Thyroid gland (tissue), 4 donors: ENCODE data around the gene MAPKBP1. TPM values are rescaled to one million over a fixed set of nuclear protein-coding genes. Genes with fewer than 3 reads are reported as not detected.

ENCODE experiments used
- DNase-seq, 2 donors: peaks; one replicate each; pipeline ENCODE4 v3.0.0-alpha.2; 2019
- H3K27ac ChIP-seq, 3 donors: fragments of 200-600 bp; sonication (generic); 1 replicate in 2 of 3; 2 replicates in 1 of 3; pipeline ENCODE4 v1.5.1; 2016 to 2019; ENCODE audit warnings: mild to moderate bottlenecking in 1 of 3, moderate library complexity in 1 of 3
- H3K27me3 ChIP-seq: fragments of 200-600 bp; sonication (generic); one replicate; pipeline ENCODE4 v1.5.1; 2019
- H3K36me3 ChIP-seq, 2 donors: fragments of 200-600 bp; sonication (generic); one replicate each; pipeline ENCODE4 v1.5.1; 2016 to 2019
- H3K4me1 ChIP-seq, 2 donors: fragments of 200-600 bp; sonication (generic); one replicate each; pipeline ENCODE4 v1.5.1; 2017 to 2019
- H3K4me3 ChIP-seq, 3 donors: fragments of 200-600 bp; sonication (generic); replicated peaks in 1 of 3; 1 replicate in 2 of 3; 2 replicates in 1 of 3; pipeline ENCODE4 v1.5.1; 2016; ENCODE audit warnings: mild to moderate bottlenecking in 1 of 3
- H3K9me3 ChIP-seq: fragments of 200-600 bp; sonication (generic); one replicate; pipeline ENCODE4 v1.5.1; 2017
- CTCF ChIP-seq, 6 experiments: fragments of 200-600 bp in 3 of 6; fragments of 450-650 bp in 3 of 6; sonication (generic) in 3 of 6; IDR thresholded peaks; one replicate each; pipeline ENCODE4 v1.5.1; 2016 to 2019; ENCODE audit warnings: antibody characterized with exemption in 6 of 6, mild to moderate bottlenecking in 2 of 6, inconsistent platforms in 1 of 6, moderate library complexity in 1 of 6
- POLR2A ChIP-seq, 2 donors: fragments of 450-650 bp; IDR thresholded peaks; one replicate each; pipeline ENCODE4 v1.6.1; 2017; ENCODE audit warnings: antibody characterized with exemption in 2 of 2, mild to moderate bottlenecking in 2 of 2, moderate library complexity in 1 of 2
- WGBS, 2 donors: methylation state at CpG; one replicate each; pipeline ENCODE4 v1.1.5; 2017; 5-methylcytosine and 5-hydroxymethylcytosine counted together
- intact Hi-C: fragments of 100-400 bp; cut with DNase I; formaldehyde crosslinking; loops from one replicate; pipeline ENCODE4 v1.15.1; 2023
- total RNA-seq, 4 donors: library from RNA; depleted of rRNA; stranded (reverse); fragments of >200 nt; gene quantifications; one replicate each; pipeline ENCODE4 v1.2.3, GENCODE V29; 2016

The MAPKBP1 gene
- total RNA-seq, 4 donors from 2014 or later: 25.4 to 40.5 (median 33.6) TPM

- no peak for DNase-seq
- intact Hi-C loops: no loop called here
- H3K27ac ChIP-seq: no peak overlapping the region
- H3K27me3 ChIP-seq: no peaks in the 10 kb centered on the region
- no peaks in the 10 kb centered on the region for H3K4me1 ChIP-seq
- no peaks in the 10 kb centered on the region for H3K9me3 ChIP-seq
- no peak overlapping the region for H3K4me3 ChIP-seq
- no peak for TF ChIP-seq CTCF (IDR thresholded peaks at IDR 0.05)
- TF ChIP-seq POLR2A (IDR thresholded peaks at IDR 0.05): no peak
- no peaks in the 10 kb centered on the region for H3K36me3 ChIP-seq
- WGBS, 2 donors: 92 to 95% methylated on average over 29 to 40 of the region's 42 CpGs
Measured at GRCh38 chr15:41869770-41870688, 95.7 kb downstream of the MAPKBP1 start.

GRCh38 chr15:41870689-41871081, 96.4 kb downstream of the MAPKBP1 start:
- TF ChIP-seq CTCF (IDR thresholded peaks at IDR 0.05): no peak
- TF ChIP-seq POLR2A (IDR thresholded peaks at IDR 0.05): no peak
- no peaks in the 10 kb centered on the region for H3K27me3 ChIP-seq
- no peaks in the 10 kb centered on the region for H3K9me3 ChIP-seq
- H3K36me3 ChIP-seq: no peaks in the 10 kb centered on the region
- DNase-seq: peak; percentile 39 to 42
- WGBS, 2 donors: 79 to 88% methylated on average over 7 to 8 of the region's 9 CpGs
- no peak overlapping the region for H3K27ac ChIP-seq
- H3K4me3 ChIP-seq: no peak overlapping the region
- intact Hi-C loops: no loop called here
- H3K4me1 ChIP-seq: no peaks in the 10 kb centered on the region

- intact Hi-C loops: no loop called here
- WGBS, 2 donors: 92 to 94% methylated on average over 8 to 18 of the region's 19 CpGs
- no peak for TF ChIP-seq CTCF (IDR thresholded peaks at IDR 0.05)
- no peak for TF ChIP-seq POLR2A (IDR thresholded peaks at IDR 0.05)
- DNase-seq: no peak
- H3K36me3 ChIP-seq: no peaks in the 10 kb centered on the region
- no peaks in the 10 kb centered on the region for H3K4me1 ChIP-seq
- no peaks in the 10 kb centered on the region for H3K27me3 ChIP-seq
- H3K4me3 ChIP-seq: no peak overlapping the region
- no peaks in the 10 kb centered on the region for H3K9me3 ChIP-seq
- no peak overlapping the region for H3K27ac ChIP-seq
Measured at GRCh38 chr15:41871175-41871905, 97.1 kb downstream of the MAPKBP1 start.

- no peaks in the 10 kb centered on the region for H3K27me3 ChIP-seq
- no peak overlapping the region for H3K4me3 ChIP-seq
- WGBS, 2 donors: 91 to 94% methylated on average over 9 of the region's 9 CpGs
- H3K27ac ChIP-seq: no peak overlapping the region
- H3K9me3 ChIP-seq: no peaks in the 10 kb centered on the region
- intact Hi-C loops: no loop called here
- no peak for DNase-seq
- no peaks in the 10 kb centered on the region for H3K36me3 ChIP-seq
- no peak for TF ChIP-seq CTCF (IDR thresholded peaks at IDR 0.05)
- TF ChIP-seq POLR2A (IDR thresholded peaks at IDR 0.05): no peak
- peaks cover 8% of the 10 kb centered on the region in 2 donors for H3K4me1 ChIP-seq
Measured at GRCh38 chr15:41872166-41872747, 98.0 kb downstream of the MAPKBP1 start.
